ELF-1 (cell line): ENCODE data around the gene ADH4.
A peak's percentile ranks its signal among the peaks of the same experiment; 100 is the strongest.
"Not testable (repeated sequence)": the region's sequence is repeated elsewhere in the genome, so short reads cannot be mapped to it uniquely, and the experiment has no call there.

ENCODE experiments used
- DNase-seq: peaks from one replicate; pipeline ENCODE4 v3.0.0-alpha.2; 2016; ENCODE audit warnings: low read depth, low spot score

Gene ADH4

GRCh38 chr4:99134586-99134985, 9.5 kb downstream of the ADH4 start:
- no peak for DNase-seq

GRCh38 chr4:99131378-99131777, 12.7 kb downstream of the ADH4 start:
- no peak for DNase-seq

- no peak for DNase-seq
Observed at GRCh38 chr4:99126376-99126775, 17.7 kb downstream of the ADH4 start.

GRCh38 chr4:99121008-99121407, 23.1 kb downstream of the ADH4 start:
- no peak for DNase-seq

- no peak for DNase-seq
Observed at GRCh38 chr4:99120501-99120900, 23.6 kb downstream of the ADH4 start.

- no peak for DNase-seq
Observed at GRCh38 chr4:99117876-99118693, 26.0 kb downstream of the ADH4 start.

- not testable (repeated sequence) for DNase-seq
Observed at GRCh38 chr4:99117122-99117841, 26.8 kb downstream of the ADH4 start.

GRCh38 chr4:99109286-99109685, 34.8 kb downstream of the ADH4 start:
- DNase-seq = not testable (repeated sequence)

GRCh38 chr4:99104153-99104552, 39.9 kb downstream of the ADH4 start:
- no peak for DNase-seq

GRCh38 chr4:99103166-99103565, 40.9 kb downstream of the ADH4 start:
- no peak for DNase-seq

- DNase-seq = no peak
Observed at GRCh38 chr4:99102634-99103033, 41.5 kb downstream of the ADH4 start.

- no peak for DNase-seq
Observed at GRCh38 chr4:99100876-99101275, 43.2 kb downstream of the ADH4 start.

GRCh38 chr4:99099814-99100213, 44.3 kb downstream of the ADH4 start:
- not testable (repeated sequence) for DNase-seq

- DNase-seq = no peak
Observed at GRCh38 chr4:99099311-99099710, 44.8 kb downstream of the ADH4 start.

- not testable (repeated sequence) for DNase-seq
Observed at GRCh38 chr4:99091841-99092240, 52.3 kb downstream of the ADH4 start.

GRCh38 chr4:99091216-99091575, 52.9 kb downstream of the ADH4 start:
- peak; percentile 21 for DNase-seq

- DNase-seq = no peak
Observed at GRCh38 chr4:99090481-99091215, 53.4 kb downstream of the ADH4 start.

- peak; percentile 88 for DNase-seq
Observed at GRCh38 chr4:99088481-99089365, 55.4 kb downstream of the ADH4 start, which contains the start of gene ADH5. Gene ADH5 (minus strand): TSS chr4:99088788. CDS start chr4:99088700, 88 bp downstream.

GRCh38 chr4:99088023-99088449, 56.1 kb downstream of the ADH4 start:
- DNase-seq = peak; percentile 50

- no peak for DNase-seq
Observed at GRCh38 chr4:99084595-99084994, 59.5 kb downstream of the ADH4 start.

- no peak for DNase-seq
Observed at GRCh38 chr4:99082192-99082591, 61.9 kb downstream of the ADH4 start.
